ENCODE data around the gene VAV1. TPM values are rescaled to one million over a fixed set of nuclear protein-coding genes. Genes with fewer than 3 reads are reported as not detected.

VAV1 gene
- total RNA-seq, 1 donor from 2014 or later, result 1.8 TPM

DNA sequence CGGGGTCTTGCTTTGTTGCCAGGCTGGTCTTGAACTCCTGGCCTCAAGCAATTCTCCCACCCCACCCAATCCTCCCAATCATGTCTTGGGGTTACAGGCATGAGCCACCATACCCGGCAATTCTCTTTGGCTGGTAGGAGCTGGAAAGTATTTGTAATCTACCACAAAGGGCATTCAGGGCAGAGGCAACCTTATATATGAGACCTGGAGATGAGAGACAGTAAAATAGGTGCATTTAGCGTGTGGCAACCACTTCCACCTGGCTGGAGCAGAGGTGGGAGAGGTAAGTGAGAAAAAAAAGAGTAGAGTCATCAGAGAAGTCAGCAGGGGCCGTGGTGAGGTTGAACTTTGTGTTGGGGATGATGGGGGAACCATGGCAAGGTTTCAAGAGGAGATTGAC lies 36.8 kb downstream of the VAV1 start:
- Histone ChIP-seq H3K36me3 (no peaks in the 10 kb centered on the region), H3K27ac (replicated peaks) (no peak overlapping the region), H3K27me3 (ENCODE audit: low read depth) (peaks cover 35% of the 10 kb centered on the region), H3K4me1 (no peaks in the 10 kb centered on the region), H3K9me3 (replicated peaks) (peaks cover 19% of the 10 kb centered on the region), H3K4me3 (no peak overlapping the region)
- intact Hi-C loops (cut with micrococcal nuclease), result no loop called here
- TF ChIP-seq, protein P1, sequence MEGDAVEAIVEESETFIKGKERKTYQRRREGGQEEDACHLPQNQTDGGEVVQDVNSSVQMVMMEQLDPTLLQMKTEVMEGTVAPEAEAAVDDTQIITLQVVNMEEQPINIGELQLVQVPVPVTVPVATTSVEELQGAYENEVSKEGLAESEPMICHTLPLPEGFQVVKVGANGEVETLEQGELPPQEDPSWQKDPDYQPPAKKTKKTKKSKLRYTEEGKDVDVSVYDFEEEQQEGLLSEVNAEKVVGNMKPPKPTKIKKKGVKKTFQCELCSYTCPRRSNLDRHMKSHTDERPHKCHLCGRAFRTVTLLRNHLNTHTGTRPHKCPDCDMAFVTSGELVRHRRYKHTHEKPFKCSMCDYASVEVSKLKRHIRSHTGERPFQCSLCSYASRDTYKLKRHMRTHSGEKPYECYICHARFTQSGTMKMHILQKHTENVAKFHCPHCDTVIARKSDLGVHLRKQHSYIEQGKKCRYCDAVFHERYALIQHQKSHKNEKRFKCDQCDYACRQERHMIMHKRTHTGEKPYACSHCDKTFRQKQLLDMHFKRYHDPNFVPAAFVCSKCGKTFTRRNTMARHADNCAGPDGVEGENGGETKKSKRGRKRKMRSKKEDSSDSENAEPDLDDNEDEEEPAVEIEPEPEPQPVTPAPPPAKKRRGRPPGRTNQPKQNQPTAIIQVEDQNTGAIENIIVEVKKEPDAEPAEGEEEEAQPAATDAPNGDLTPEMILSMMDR (IDR thresholded peaks at IDR 0.05; ENCODE audit: borderline replicate concordance), result no peak
- DNase-seq, result no peak

DNA sequence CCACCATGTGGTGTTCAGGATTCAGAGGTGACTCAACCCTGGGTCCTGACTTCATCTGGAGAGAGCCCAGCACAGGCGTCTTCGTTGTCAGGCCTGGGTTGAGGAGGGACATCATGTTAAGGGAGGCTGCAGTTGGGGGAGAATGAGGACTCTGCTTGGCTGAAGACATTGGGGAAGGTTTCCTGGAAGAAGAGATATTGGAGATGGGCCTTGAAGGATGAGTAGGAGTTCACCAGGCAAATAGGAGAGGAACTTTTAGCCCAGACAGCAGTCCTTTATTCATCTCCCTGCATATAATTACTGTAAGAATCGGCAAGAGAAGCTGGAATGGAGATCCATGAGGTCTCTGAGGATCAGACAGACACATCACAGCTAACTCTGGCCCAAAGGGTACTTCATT lies 38.9 kb downstream of the VAV1 start:
- Histone ChIP-seq H3K27me3 (ENCODE audit: low read depth) (peaks cover 16% of the 10 kb centered on the region), H3K36me3 (no peaks in the 10 kb centered on the region), H3K9me3 (replicated peaks) (peaks cover 19% of the 10 kb centered on the region), H3K27ac (replicated peaks) (no peak overlapping the region), H3K4me1 (no peaks in the 10 kb centered on the region), H3K4me3 (no peak overlapping the region)
- TF ChIP-seq, protein P1 (IDR thresholded peaks at IDR 0.05; ENCODE audit: borderline replicate concordance), result no peak
- intact Hi-C loops (cut with micrococcal nuclease), result no loop called here
- no peak for DNase-seq

DNA sequence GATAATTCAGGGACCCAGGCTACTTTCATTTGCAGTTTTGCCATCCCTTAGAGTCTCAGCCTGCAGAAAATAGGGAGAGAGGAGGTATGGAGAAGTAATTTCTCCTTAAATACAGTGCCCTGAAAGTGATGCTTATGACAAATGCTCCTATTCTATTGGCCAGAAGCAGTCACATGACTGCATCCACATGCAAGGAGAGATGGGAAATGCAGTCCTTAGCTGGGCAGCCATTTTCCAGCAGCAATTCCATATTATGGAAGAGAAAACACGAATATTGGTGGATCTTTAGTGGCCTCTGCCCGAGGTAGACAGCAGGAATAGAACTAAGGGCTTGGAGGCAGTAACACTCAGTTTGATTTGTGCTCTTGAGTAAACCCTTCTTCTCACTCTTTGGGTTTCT lies 39.4 kb downstream of the VAV1 start:
- Histone ChIP-seq H3K27ac (replicated peaks) (no peak overlapping the region), H3K9me3 (replicated peaks) (peaks cover 19% of the 10 kb centered on the region), H3K36me3 (no peaks in the 10 kb centered on the region), H3K27me3 (ENCODE audit: low read depth) (peaks cover 15% of the 10 kb centered on the region), H3K4me1 (no peaks in the 10 kb centered on the region), H3K4me3 (no peak overlapping the region)
- no peak for DNase-seq
- intact Hi-C loops (cut with micrococcal nuclease), result no loop called here
- TF ChIP-seq, protein P1 (IDR thresholded peaks at IDR 0.05; ENCODE audit: borderline replicate concordance), result no peak

GRCh38 chr19:6812612-6813011 lies 40.1 kb downstream of the VAV1 start:
- TF ChIP-seq, protein P1 (IDR thresholded peaks at IDR 0.05; ENCODE audit: borderline replicate concordance), result no peak
- Histone ChIP-seq H3K9me3 (replicated peaks) (peaks cover 19% of the 10 kb centered on the region), H3K27ac (replicated peaks) (no peak overlapping the region), H3K4me3 (no peak overlapping the region), H3K27me3 (ENCODE audit: low read depth) (peaks cover 15% of the 10 kb centered on the region), H3K4me1 (no peaks in the 10 kb centered on the region), H3K36me3 (no peaks in the 10 kb centered on the region)
- intact Hi-C loops (cut with micrococcal nuclease), result no loop called here
- no peak for DNase-seq

GRCh38 chr19:6813659-6814058 lies 41.2 kb downstream of the VAV1 start:
- no peak overlapping the region for H3K4me3 ChIP-seq
- no peak for DNase-seq
- no peak overlapping the region for H3K27ac ChIP-seq (replicated peaks)
- H3K9me3 ChIP-seq (replicated peaks), result peaks cover 11% of the 10 kb centered on the region
- intact Hi-C loops (cut with micrococcal nuclease), result no loop called here
- peaks cover 23% of the 10 kb centered on the region for H3K27me3 ChIP-seq (ENCODE audit: low read depth)
- H3K4me1 ChIP-seq, result no peaks in the 10 kb centered on the region
- TF ChIP-seq, protein P1 (IDR thresholded peaks at IDR 0.05; ENCODE audit: borderline replicate concordance), result no peak
- H3K36me3 ChIP-seq, result no peaks in the 10 kb centered on the region

DNA sequence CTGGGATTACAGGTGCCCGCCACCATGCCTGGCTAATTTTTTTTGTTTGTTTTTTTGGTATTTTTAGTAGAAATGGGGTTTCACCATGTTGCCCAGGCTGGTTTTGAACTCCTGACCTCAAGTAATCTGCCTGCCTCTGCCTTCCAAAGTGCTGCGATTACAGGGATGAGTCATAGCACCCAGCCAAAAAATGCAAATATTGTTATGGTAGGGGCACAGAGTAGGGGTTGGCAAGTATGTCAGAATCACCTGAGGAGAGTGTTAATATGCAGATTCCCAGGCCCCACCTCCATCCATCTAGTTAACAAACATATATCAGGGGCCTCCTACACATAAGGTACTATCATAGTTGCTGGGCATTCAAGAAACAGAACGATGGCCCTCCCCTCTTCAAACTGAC lies 44.7 kb downstream of the VAV1 start:
- intact Hi-C loops (cut with micrococcal nuclease), result no loop called here
- TF ChIP-seq, protein P1 (IDR thresholded peaks at IDR 0.05; ENCODE audit: borderline replicate concordance), result no peak
- no peak for DNase-seq

More for the DNA sequence above, 44.7 kb downstream of the VAV1 start:
- peaks cover 40% of the 10 kb centered on the region for H3K27me3 ChIP-seq (ENCODE audit: low read depth)
- no peaks in the 10 kb centered on the region for H3K36me3 ChIP-seq
- H3K9me3 ChIP-seq (replicated peaks), result peaks cover 36% of the 10 kb centered on the region
- H3K27ac ChIP-seq (replicated peaks), result no peak overlapping the region
- no peaks in the 10 kb centered on the region for H3K4me1 ChIP-seq
- no peak overlapping the region for H3K4me3 ChIP-seq
